Anterior cingulate cortex (tissue), 58 donors: ENCODE data around the gene GRIN2D.

Experiments
- DNase-seq, 58 donors: peaks; one replicate each; lab custom pipeline; 2025; lab: John Stamatoyannopoulos, UW

The GRIN2D gene

DNA sequence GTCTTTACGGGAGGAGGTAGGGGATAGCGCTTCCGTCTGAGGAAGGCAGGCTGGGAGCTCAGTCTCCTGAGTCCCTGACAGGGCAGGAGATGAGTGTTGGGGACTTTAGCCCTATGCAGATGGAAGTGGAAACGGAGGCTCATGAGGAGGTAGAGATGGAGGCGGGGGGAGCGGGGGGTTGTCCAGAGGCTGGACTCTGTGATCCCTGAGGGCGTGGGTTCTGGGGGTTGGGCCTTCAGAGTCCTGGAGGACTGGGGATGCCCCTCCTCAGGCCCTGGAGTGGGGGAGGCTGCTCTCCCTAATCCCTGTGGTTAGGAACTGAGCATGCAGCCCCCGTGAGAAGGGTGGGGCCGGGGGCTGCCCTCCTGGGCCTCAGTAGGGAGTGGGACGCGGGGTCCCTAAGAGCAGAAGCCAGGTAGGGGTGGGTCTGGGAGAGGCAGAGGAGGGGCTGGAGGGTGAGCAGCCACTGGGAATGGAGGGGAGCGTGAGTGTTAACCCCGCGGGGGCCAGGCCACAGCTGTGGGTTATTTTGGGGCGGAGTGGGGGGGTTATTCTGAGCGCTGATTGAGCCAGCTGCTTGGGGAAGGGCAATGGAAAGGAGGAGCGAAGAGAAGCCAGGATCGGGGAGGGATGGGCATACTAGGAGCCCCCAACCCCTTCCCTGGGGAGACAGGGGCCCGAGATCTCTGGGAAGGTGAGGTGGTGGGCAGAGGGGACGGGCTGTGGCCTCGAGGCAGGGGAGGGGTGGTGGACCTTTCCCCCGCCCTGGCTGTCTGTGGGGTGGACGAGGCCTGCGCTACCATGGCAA is 2.8 kb downstream of the GRIN2D start:
- DNase-seq = no peak

DNA sequence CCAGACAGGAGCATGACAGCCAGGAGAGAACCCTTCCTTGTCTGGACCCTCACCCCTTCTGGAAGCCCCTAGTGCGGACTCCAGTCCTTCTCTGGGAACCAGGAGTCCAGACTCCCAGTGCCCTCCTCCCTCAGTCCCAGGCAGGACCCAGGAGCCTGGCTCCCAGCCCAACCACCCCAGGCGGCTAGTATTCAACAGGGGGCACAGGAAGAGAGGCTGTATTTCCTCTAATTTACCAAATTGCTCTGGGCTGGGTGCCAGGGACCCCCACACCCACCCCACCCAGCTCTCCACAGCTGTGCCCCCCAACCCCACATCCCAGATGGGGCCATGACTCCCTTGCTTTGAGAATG is 3.3 kb downstream of the GRIN2D start:
- no peak for DNase-seq

DNA sequence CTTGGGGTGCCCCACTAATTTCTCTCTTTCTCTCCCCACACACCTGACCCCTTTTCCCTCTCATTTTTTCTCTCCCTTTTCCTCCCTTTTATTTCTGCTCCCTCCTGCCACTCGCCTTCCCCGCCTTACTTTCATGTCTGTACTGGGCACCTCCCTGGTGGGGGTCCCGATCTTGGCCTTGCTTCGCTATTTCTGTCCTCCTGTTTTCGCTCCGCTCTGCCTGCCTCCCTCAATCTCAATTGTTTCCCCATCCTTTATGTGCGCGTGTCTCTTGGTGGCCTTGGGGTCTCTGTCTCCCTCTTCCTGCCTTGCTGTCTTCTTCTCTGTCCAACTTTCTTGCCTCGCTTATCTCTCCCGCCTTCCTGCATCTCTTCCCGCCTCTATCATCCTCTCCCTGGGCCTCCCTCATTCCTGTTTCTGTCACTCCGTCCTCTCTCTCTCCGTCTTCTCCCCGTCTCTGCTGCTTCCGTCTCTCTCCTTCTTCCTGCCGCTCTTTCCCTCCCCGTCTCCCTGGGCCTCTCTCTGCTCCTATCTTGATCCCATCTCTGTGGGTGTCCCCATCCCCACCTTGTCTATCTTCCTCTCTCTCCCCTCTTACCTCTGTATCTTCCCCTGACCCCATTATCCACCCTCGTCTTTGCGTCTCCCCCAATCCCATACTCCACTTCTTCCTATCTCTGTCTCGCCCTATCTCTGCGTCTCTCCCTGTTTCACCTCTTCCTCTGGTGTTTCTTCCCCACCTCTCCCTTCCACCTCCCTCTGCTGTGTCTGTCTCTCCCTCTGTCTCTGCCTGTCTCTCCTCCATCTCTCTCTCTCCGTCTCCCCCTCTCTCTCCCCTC is 4.0 kb downstream of the GRIN2D start:
- no peak for DNase-seq

- DNase-seq = no peak
These were observed 4.6 kb downstream of the GRIN2D start for GRCh38 chr19:48398102-48398374.

DNA sequence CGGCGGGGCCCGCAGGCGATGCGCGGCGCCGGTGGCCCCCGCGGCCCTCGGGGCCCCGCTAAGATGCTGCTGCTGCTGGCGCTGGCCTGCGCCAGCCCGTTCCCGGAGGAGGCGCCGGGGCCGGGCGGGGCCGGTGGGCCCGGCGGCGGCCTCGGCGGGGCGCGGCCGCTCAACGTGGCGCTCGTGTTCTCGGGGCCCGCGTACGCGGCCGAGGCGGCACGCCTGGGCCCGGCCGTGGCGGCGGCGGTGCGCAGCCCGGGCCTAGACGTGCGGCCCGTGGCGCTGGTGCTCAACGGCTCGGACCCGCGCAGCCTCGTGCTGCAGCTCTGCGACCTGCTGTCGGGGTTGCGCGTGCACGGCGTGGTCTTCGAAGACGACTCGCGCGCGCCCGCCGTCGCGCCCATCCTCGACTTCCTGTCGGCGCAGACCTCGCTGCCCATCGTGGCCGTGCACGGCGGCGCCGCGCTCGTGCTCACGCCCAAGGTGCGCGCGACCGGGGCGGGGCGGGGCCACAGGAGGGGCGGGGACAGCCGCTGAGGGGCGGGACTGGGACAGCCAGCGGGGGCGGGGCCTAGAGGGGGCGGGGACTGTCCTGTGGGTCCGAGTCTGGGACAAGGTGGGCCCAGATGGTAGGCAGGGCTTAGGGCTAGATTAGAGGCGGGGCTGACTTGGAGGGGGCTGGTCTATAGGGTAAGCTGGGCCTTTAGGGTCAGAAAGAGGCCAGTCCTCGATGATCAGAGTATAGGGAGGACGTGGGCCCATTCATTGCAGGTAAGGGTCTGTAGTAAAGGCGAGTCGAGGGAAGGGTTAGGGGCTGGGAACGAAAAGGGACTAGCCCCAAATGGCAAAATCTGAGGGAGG is 5.1 kb downstream of the GRIN2D start:
- peak in 14 of 58 donors; percentile 6 to 39 (median 15) for DNase-seq

DNA sequence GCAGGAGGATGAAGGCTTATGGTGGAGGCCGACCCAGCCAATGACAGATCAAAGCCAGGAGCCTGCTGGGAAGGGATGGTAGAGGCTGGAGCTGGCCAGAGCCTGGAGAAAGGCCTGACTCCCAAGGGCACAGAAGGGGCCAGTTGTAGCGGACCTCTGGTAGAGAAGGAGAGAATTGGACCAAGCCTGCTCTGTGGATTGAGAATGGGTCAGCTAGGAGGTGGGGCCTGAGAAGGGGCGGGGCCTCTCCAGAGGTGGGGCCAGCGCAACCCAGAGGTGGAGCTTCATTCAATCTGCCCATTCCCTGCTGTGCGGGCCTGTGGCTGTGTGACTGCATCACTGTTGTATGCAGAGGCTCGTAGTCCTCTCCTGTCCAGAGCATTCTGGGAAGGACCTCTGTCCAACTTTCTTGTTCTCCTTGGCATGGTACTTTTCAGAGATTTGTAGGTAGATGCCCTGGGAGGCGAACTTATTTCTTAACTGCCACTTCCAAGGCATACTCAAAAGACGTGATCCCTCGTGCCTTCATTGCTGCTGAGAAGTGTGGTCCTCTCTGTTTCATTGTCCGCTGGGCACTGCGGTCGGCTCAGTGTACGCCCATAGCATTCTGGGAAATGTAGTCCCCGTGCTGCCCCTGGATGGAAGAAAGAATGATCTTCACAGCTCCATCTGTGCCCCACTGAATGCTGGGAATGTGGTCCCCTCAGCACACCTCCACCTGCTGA is 6.7 kb downstream of the GRIN2D start:
- peak in 2 of 58 donors; percentile 5 to 16 for DNase-seq

- DNase-seq = no peak
These were observed 7.8 kb downstream of the GRIN2D start for GRCh38 chr19:48401287-48401686.

DNA sequence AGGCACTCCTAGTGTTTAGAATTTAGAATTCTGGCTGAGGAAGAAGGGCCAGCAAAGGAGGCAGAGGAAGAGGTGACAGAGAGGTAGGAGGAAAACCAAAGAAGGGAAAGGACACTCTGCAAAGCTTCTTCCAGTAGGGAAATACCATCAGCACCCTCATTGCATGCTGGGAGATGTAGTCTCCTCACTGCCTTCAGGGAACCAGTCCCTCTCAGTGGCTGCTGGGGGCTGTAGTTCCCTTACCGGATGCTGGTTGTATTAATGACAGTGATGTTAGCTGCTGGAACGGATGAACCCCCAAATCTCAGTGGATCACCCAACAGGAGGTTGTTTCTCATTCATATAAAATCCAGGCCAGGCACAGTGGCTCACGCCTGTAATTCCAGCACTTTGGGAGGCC is 10.1 kb downstream of the GRIN2D start:
- DNase-seq = peak in 30 of 58 donors; percentile 7 to 60 (median 27)

GRCh38 chr19:48405010-48405659 is 11.7 kb downstream of the GRIN2D start:
- DNase-seq = no peak

DNA sequence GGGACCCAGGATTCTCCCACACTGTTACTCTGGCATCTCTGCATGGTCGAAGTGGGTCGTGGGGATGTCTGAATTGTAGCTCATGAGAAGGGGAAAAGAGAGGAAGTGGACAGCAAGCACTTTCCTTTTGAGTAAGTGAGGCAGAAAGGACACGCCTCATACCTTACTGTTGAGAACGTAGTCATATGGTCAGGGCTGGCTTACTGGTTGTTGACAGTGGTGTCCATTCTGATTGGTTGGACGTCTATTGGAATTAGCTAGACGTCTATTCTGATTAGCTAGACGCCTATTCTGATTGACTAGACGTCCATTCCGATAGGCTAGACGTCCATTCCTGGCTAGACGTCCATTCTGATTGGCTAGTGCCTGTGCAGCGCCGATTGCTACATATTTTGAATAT is 12.4 kb downstream of the GRIN2D start:
- DNase-seq = no peak

DNA sequence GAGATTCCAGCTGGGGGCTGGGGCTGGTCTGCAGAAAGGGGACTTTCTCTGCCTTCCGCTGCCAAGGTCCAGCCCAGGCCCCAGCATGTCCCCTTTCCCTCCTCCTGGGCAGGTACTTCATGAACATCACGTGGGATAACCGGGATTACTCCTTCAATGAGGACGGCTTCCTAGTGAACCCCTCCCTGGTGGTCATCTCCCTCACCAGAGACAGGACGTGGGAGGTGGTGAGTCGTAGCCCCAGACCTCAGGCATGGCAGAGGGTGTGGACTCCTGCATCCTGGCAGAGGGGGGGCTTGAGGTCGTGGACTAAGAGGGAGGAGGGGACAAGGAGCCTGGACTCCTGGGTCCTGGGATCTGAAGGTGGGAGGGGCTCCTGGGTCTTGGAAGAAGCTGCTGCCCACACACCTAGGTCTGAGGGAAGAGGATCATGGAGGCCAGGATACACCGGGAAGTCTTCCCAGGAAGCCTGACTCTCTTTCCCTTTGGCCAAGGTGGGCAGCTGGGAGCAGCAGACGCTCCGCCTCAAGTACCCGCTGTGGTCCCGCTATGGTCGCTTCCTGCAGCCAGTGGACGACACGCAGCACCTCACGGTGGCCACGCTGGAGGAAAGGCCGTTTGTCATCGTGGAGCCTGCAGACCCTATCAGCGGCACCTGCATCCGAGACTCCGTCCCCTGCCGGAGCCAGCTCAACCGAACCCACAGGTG is 20.6 kb downstream of the GRIN2D start:
- no peak for DNase-seq

GRCh38 chr19:48415395-48415794 is 21.9 kb downstream of the GRIN2D start:
- DNase-seq = peak in 24 of 58 donors; percentile 6 to 55 (median 23)

GRCh38 chr19:48415806-48416221 is 22.3 kb downstream of the GRIN2D start:
- DNase-seq = no peak

DNA sequence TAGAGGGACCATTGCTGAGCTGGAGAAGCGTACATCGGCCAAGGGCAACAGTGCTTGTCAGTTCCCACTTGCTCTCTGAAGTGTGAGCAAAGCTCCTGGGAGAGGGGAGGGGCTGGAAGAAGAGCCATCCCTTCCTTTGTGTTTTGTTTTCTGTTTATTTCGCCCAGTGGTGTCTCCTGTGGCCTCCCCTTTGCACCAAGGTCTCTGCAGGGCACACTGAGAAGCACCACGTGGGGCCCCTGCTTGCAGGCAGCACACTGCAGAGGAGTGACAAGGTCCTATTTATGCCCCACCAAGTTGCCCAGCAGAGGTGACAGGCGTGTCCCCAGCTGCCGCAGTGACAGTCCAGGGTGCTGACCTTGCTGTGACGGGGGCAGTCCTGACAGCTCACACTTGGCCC is 24.0 kb downstream of the GRIN2D start:
- no peak for DNase-seq

DNA sequence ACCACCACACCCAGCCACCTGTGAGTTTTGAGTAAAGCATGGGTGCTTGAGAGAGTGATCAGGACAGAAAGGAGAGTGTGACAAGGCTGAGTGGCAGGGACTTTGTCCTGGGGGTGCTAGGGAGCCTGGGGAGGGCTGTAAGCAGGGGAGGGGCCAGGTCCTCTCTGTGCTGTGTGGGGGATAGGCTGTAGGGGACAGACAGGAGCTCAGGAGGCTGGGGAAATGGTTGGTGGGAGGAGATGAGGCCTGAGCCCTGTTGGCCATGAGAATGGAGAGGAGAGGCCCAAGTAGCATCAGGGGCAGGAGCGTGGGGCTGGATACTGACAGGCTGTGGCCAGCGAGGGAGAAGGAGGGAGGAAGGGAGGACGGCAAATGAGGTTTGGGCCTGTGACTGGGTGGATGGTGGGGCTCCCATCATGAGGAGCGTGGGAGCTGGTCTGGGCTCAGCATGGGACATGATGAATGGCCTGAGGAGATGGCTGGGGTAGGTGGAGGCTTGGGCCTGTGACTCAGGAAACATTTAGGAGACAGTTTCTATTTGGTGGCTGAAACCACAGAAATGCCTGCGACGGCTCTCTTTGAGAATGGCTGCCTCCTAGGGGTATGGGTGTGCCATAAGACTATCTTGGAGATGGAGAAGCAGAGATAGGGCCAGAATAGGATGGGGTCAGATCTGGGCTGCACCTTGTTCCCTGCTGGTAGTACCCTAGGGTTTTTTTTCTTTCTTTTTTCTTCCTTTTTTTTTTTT is 25.0 kb downstream of the GRIN2D start:
- DNase-seq = no peak

- DNase-seq = peak in 22 of 58 donors; percentile 4 to 56 (median 28)
These were observed 25.9 kb downstream of the GRIN2D start for GRCh38 chr19:48419158-48419920.

DNA sequence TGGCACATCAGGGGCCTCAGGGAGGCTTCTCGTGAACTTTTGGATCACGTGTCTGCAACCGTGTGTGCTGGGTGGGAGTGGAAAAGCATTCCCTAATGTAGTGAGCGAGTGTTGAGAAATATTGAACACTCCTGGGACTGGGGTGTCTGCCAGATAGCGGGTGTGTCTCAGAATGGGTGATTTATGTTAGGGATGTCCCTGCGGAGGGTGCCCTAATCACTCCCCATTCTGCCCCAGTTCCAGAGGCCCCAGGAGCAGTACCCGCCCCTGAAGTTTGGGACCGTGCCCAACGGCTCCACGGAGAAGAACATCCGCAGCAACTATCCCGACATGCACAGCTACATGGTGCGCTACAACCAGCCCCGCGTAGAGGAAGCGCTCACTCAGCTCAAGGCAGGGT is 28.1 kb downstream of the GRIN2D start:
- no peak for DNase-seq
